Measurements from ENCODE around the gene OSBPL5.

- no peak for TF ChIP-seq CTCF (IDR thresholded peaks at IDR 0.05 in 4 of 5, conservative IDR thresholded peaks at IDR 0.05 in 1 of 5)
- no peak for TF ChIP-seq POLR2A (IDR thresholded peaks at IDR 0.05)
Observed at GRCh38 chr11:3050386-3051195, 114.5 kb downstream of the OSBPL5 start.

Measured in gastrocnemius medialis (tissue), 4 donors.